Measurements from ENCODE around the gene PXN. TPM values are rescaled to one million over a fixed set of nuclear protein-coding genes. Genes with fewer than 3 reads are reported as not detected.

Gene PXN
- total and polyA plus RNA-seq, 2 of the 13 experiments (the other 11 are each of a cell fraction or from before 2014, with no cell fraction given), result 13.6 to 14.2 TPM

DNA sequence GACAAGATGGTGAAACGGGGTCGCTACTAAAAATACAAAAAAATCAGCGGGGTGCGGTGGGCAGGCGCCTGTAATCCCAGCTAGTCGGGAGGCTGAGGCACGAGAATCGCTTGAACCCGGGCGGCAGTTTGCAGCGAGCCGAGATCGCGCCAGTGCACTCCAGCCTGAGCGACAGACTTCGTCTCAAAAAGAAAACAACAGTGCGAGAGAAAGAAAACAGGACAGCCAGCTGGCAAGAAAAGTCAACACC lies 26.8 kb upstream of the PXN start (continued):
- TF ChIP-seq, protein P1, sequence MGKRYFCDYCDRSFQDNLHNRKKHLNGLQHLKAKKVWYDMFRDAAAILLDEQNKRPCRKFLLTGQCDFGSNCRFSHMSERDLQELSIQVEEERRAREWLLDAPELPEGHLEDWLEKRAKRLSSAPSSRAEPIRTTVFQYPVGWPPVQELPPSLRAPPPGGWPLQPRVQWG (CRISPR knock-in tag; IDR thresholded peaks at IDR 0.05; ENCODE audit: borderline replicate concordance, low read depth), result no peak
- TF ChIP-seq EP300 (IDR thresholded peaks at IDR 0.05; ENCODE audit: low read depth in 2 of 2, low read length in 2 of 2), result no peak
- TF ChIP-seq EP300 (CRISPR knock-in tag; IDR thresholded peaks at IDR 0.05; ENCODE audit: borderline replicate concordance), result no peak
- no peak for TF ChIP-seq MTA3 (CRISPR knock-in tag; IDR thresholded peaks at IDR 0.05)
- TF ChIP-seq ZFP36L1 (CRISPR knock-in tag; IDR thresholded peaks at IDR 0.05), result no peak
- TF ChIP-seq ARID4A (CRISPR knock-in tag; IDR thresholded peaks at IDR 0.05; ENCODE audit: borderline replicate concordance), result no peak
- TF ChIP-seq, protein P2, sequence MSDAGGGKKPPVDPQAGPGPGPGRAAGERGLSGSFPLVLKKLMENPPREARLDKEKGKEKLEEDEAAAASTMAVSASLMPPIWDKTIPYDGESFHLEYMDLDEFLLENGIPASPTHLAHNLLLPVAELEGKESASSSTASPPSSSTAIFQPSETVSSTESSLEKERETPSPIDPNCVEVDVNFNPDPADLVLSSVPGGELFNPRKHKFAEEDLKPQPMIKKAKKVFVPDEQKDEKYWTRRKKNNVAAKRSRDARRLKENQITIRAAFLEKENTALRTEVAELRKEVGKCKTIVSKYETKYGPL (CRISPR knock-in tag; IDR thresholded peaks at IDR 0.05), result no peak
- TF ChIP-seq NFYC (CRISPR knock-in tag; IDR thresholded peaks at IDR 0.05), result no peak
- TF ChIP-seq ZNF577 (CRISPR knock-in tag; IDR thresholded peaks at IDR 0.05; ENCODE audit: borderline replicate concordance, low read depth), result 0 out of 2 replicates have a peak, but pooled peaks have one; percentile 9
- TF ChIP-seq CHD4 (IDR thresholded peaks at IDR 0.05; ENCODE audit: borderline replicate concordance, low read length), result 0 out of 2 replicates have a peak, but pooled peaks have one; percentile 31
- no peak for TF ChIP-seq NFAT5 (CRISPR knock-in tag; IDR thresholded peaks at IDR 0.05)
- no peak; the same call in 1 of the 2 replicates for TF ChIP-seq ADNP (CRISPR knock-in tag; IDR thresholded peaks at IDR 0.05)
- no peak for TF ChIP-seq SRY (CRISPR knock-in tag; IDR thresholded peaks at IDR 0.05)
- no peak for TF ChIP-seq CCAR2 (optimal IDR thresholded peaks at IDR 0.05; ENCODE audit: low read depth, low read length)
- TF ChIP-seq ZNF513 (CRISPR knock-in tag; conservative IDR thresholded peaks at IDR 0.05), result no peak
- TF ChIP-seq NFKBIZ (CRISPR knock-in tag; IDR thresholded peaks at IDR 0.05), result no peak
- TF ChIP-seq RFXAP (CRISPR knock-in tag; IDR thresholded peaks at IDR 0.05; ENCODE audit: borderline replicate concordance), result no peak
- TF ChIP-seq ZNF605 (CRISPR knock-in tag; IDR thresholded peaks at IDR 0.05), result no peak

Data from HepG2 (cell line).